HS-5 (cell line): ENCODE results near the gene NAP1L2.
"Not testable (repeated sequence)": the region's sequence is repeated elsewhere in the genome, so short reads cannot be mapped to it uniquely, and the experiment has no call there.

Experiments
- DNase-seq: peaks from one replicate; pipeline ENCODE4 v3.0.0-alpha.2; 2012; ENCODE audit warnings: low read depth

NAP1L2 gene, protein sequence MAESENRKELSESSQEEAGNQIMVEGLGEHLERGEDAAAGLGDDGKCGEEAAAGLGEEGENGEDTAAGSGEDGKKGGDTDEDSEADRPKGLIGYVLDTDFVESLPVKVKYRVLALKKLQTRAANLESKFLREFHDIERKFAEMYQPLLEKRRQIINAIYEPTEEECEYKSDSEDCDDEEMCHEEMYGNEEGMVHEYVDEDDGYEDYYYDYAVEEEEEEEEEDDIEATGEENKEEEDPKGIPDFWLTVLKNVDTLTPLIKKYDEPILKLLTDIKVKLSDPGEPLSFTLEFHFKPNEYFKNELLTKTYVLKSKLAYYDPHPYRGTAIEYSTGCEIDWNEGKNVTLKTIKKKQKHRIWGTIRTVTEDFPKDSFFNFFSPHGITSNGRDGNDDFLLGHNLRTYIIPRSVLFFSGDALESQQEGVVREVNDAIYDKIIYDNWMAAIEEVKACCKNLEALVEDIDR

DNA sequence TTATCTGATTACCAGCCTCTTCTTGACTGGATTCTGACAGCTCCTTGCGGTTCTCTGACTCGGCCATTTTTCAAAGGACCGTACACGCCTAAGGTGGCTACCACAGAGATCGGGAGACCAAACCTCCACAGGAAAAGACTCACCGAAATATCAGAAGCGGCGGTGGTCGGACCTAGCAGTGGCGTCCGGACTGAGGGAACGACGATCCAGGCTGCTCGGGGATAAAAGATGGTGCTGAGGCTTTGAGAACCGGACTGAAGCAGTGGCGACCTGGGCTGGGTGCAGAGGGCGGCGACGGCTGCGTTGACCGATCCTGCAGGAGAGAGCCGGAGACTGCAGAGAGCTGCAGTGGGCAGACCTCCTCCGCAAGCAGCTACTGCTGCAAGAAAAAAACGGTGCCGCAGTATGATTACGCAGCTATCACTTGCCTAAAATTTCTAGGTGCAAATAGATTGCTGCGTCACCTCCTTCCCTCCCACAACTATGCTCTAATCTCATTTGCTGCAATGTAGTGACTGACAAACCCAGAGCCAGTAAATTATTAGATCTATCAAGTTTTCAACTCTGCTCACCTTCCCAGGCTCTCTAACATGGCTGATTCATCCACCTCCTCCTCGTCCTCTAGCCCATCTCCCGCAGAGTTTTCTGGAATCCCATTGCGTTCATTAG, at the start of gene NAP1L2:
Gene NAP1L2, minus strand, starts transcription at position 426 of the 669 bp plus-strand sequence. Its CDS starts 359 bp downstream, at position 67.
- no peak for DNase-seq

DNA sequence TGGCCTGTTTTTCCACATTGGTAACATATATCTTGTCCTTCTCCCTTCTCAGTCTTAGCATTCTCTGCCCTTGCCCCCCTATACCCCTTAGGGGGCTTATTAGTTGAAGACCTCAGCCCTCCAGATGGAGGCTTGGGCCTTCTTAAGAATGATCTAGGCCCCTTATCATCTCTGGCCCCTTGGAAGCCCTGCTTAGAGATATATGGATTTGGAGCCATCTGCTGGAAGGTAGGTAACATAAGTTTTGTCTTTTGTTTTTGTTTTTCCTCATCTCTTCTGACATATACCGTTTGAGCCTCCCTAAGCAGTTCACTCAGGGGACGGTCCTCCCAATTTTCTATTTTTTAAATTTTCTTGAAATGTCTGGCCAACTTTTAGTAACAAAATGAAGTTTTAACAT, 48.3 kb upstream of the NAP1L2 start:
- no peak for DNase-seq

DNA sequence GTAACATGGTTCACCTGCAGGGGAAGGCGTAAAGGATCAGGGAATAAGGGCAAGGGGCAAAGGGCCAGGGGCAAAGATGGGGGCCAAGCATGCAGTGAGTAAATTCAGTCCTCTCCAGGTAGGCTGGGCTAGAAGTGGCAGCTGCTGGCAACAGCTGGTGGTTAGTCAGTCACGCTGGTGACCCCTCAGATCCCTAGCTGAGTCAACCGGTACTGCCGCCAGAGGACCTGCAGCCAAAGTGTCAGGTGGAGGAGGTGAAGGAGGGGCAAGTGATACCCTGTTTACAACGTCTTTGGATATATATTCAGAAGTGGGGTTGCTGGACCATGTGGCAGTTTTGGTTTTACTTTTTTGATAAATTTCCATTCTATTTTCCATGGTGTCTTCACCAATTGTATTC, 24.6 kb upstream of the NAP1L2 start:
- DNase-seq: no peak

DNA sequence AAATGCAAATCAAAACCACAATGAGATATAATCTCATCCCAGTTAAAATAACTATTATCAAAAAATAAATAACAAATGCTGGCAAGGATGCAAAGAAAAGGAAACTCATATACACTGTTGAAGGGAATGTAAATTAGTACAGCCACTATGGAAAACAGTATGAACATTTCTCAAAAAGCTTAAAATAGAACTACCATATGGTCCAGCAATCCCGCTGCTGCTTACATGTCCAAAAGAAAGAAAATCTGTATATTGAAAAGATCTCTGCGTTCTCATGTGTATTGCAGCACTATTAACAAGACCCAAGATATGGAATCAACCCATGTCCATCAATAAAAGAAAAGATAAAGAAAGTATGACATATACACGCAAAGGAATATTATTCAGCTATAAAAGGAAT, 3.0 kb upstream of the NAP1L2 start:
- no peak for DNase-seq

DNA sequence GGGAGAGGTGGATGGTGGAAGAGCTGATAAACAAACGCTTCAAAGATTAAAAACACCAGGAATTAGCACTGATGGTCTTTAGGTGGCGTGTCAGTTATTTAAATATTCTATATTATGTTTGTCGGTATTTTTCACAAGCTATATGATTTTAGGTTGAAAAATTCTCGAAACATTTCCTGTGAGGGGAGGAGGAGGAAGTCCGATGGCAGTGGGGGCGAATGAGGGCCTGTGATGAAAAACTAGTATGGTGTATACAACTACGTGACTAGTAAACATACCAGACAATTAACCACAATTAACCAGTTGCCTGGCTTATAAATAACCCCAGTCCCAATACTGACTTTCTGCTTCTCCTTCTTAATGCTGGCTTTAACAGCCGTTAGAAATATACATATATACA, 595 bp upstream of the NAP1L2 start:
- no peak for DNase-seq

DNA sequence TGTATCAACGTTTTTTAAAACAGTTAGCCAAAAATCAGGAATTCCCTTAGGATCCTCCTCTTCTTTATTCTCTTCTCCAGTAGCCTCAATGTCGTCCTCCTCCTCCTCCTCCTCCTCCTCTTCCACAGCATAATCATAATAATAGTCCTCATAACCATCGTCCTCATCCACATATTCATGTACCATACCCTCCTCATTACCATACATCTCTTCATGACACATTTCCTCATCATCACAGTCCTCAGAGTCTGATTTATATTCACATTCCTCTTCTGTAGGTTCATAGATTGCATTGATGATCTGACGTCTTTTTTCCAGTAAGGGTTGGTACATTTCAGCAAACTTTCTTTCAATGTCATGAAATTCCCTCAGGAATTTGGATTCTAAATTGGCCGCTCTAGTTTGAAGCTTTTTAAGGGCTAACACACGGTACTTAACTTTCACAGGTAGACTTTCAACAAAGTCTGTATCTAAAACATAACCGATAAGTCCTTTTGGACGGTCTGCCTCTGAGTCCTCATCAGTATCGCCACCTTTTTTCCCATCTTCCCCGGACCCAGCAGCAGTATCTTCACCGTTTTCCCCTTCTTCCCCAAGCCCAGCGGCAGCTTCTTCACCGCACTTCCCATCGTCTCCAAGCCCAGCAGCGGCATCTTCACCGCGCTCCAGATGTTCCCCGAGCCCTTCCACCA, 771 bp downstream of the NAP1L2 start:
- DNase-seq: no peak

DNA sequence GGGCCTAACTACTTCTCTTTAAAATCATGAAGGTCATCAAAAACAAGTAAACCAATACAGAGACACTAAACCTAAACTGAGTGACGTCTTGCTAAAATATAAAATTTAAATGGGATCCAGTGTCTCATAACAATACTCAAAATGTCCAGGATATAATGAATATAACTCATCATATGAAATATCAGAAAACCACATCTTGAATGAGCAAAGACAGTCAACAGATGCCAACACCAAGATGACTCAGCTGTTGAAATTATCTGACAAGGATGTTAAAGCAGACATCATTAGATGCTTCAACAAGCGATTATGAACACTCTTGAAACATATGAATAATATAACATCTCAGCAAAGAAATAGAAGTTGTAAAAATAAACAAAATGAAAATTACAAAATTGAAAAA, 8.3 kb downstream of the NAP1L2 start:
- no peak for DNase-seq

DNA sequence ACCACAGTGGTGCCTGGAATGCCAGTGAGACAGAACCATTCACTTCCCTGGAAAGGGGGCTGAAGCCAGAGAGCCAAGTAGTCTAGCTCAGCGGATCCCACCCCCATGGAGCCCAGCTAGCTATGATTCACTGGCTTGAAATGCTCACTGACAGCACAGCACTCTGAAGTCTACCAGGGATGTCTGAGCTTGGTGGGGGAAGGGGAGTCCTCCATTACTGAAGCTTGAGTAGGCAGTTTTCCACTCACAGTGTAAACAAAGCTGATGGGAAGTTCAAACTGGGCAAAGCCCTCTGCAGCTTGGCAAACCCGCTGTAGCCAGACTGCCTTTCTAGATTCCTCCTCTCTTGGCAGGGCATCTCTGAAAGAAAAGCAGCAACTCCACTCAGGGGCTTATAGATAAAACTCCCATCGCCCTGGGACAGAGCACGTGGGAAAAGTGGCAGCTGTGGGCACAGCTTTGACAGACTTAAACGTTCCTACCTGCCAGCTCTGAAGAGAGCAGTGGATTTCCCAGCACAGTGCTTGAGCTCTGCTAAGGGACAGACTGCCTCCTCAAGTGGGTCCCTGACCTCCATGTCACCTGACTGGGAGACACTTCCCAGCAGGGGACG, 32.0 kb downstream of the NAP1L2 start:
- no peak for DNase-seq

DNA sequence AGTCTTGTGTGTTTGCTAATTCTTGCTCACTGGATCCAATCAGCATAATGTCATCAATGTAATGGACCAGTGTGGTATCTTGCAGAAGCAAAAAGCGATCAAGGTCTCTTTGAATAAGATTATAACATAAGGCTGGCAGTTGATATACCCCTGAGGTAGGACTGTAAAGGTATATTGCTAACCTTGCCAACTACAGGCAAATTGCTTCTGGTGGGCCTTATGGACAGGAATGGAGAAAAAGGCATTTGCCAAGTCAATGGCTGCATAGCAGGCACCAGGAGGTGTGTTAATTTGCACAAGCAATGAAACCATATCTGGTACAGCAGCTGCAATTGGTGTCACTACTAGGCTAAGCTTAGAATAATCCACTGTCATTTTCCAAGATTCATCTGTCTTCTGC, 45.7 kb downstream of the NAP1L2 start:
- not testable (repeated sequence) for DNase-seq
